Hepatocyte (in vitro differentiated cells): Measurements from ENCODE around the gene TYROBP. TPM values are rescaled to one million over a fixed set of nuclear protein-coding genes. Genes with fewer than 3 reads are reported as not detected.

ENCODE experiments used
- DNase-seq: peaks from one replicate; pipeline ENCODE4 v3.0.0-alpha.2; 2016; ENCODE audit warnings: low spot score
- H2AFZ ChIP-seq: fragments of 200-600 bp; sonication (generic); 2 replicates; pipeline ENCODE4 v1.6.0; 2016; ENCODE audit warnings: antibody characterized with exemption, mild to moderate bottlenecking
- H3K27ac ChIP-seq: fragments of 200-600 bp; sonication (generic); 2 replicates; pipeline ENCODE4 v1.5.1; 2016; ENCODE audit warnings: mild to moderate bottlenecking
- H3K27me3 ChIP-seq: fragments of 200-600 bp; sonication (generic); 2 replicates; pipeline ENCODE4 v1.6.1; 2016
- H3K36me3 ChIP-seq: fragments of 200-600 bp; sonication (generic); replicated peaks from 2 replicates; pipeline ENCODE4 v1.5.1; 2016; ENCODE audit warnings: low read depth; ENCODE audit not compliant: insufficient read depth
- H3K4me1 ChIP-seq: fragments of 200-600 bp; sonication (generic); 2 replicates; pipeline ENCODE4 v1.5.1; 2016; ENCODE audit warnings: mild to moderate bottlenecking, moderate library complexity; ENCODE audit not compliant: insufficient read depth
- H3K4me2 ChIP-seq: fragments of 200-600 bp; sonication (generic); 2 replicates; pipeline ENCODE4 v1.6.0; 2016
- H3K4me3 ChIP-seq: fragments of 200-600 bp; sonication (generic); 2 replicates; pipeline ENCODE4 v1.5.1; 2016; ENCODE audit warnings: mild to moderate bottlenecking
- H3K79me2 ChIP-seq: fragments of 200-600 bp; sonication (generic); 2 replicates; pipeline ENCODE4 v1.6.0; 2017; ENCODE audit warnings: mild to moderate bottlenecking
- H3K9me2 ChIP-seq: fragments of 200-600 bp; sonication (generic); replicated peaks from 2 replicates; pipeline ENCODE4 v1.6.0; 2017; ENCODE audit warnings: mild to moderate bottlenecking; ENCODE audit not compliant: insufficient read depth
- H3K9me3 ChIP-seq: fragments of 200-600 bp; sonication (generic); 2 replicates; pipeline ENCODE4 v1.5.1; 2016; ENCODE audit warnings: low read depth, mild to moderate bottlenecking
- H4K20me1 ChIP-seq: fragments of 200-600 bp; sonication (generic); 2 replicates; pipeline ENCODE4 v1.6.0; 2016; ENCODE audit warnings: mild to moderate bottlenecking; ENCODE audit not compliant: insufficient read depth, poor library complexity, severe bottlenecking
- EZH2 ChIP-seq: fragments of 200-600 bp; sonication (generic); IDR thresholded peaks from 2 replicates; pipeline ENCODE4 v1.6.1; 2016; ENCODE audit warnings: antibody characterized with exemption, mild to moderate bottlenecking, borderline replicate concordance
- EZH2phosphoT487 ChIP-seq: fragments of 200-600 bp; sonication (generic); IDR thresholded peaks from one replicate; pipeline ENCODE4 v1.6.1; 2018; ENCODE audit warnings: antibody characterized with exemption, mild to moderate bottlenecking, low read depth, moderate library complexity; ENCODE audit not compliant: unreplicated experiment, severe bottlenecking
- WGBS: methylation state at CpG from one replicate; pipeline ENCODE4 v1.1.6; 2016; ENCODE audit warnings: low lambda C conversion rate; ENCODE audit errors: missing lambda C conversion rate; 5-methylcytosine and 5-hydroxymethylcytosine counted together
- polyA plus RNA-seq: library from polyadenylated mRNA; unstranded; fragments of >200 nt; fragmentation: Nextera tagmentation; extraction: Ambion mirVana; gene quantifications from 2 replicates; pipeline ENCODE4 v1.2.1, GENCODE V29; 2016
- total RNA-seq: library from RNA; depleted of rRNA; stranded (reverse); fragments of >200 nt; gene quantifications from 2 replicates; pipeline ENCODE4 v1.2.3, GENCODE V29; 2014
- TF ChIP-seq, protein P1 (sequence below): fragments of 200-600 bp; sonication (generic); IDR thresholded peaks from 2 replicates; pipeline ENCODE4 v1.5.1; 2016; ENCODE audit warnings: antibody characterized with exemption, mild to moderate bottlenecking; ENCODE audit not compliant: poor library complexity

TYROBP gene
- total and polyA plus RNA-seq, 2 experiments from 2014 or later: 4.9 to 5.9 TPM

DNA sequence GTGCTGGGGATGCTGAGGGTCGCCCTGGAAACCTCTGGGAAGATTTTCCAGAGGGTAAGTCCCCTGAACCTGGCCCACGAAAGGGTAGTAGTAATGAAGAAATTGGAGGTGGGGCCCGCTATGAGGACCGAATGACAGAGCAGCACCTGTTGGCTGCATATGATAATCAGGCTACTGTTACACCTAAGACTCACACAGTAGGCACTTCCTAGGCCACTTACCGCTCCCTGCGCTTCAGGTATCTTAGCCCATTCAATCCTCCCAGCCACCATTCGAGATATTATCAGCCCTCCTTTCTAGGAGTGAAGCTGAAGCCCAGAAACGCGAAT is 23.7 kb upstream of the TYROBP start:
- Histone ChIP-seq H3K9me2 (no peaks in the 10 kb centered on the region), H3K79me2 (peaks cover 19% of the 10 kb centered on the region), H2AFZ (no peak overlapping the region), H4K20me1 (no peaks in the 10 kb centered on the region), H3K4me1 (peaks cover 4% of the 10 kb centered on the region), H3K27ac (no peak overlapping the region), H3K4me3 (no peak overlapping the region), H3K27me3 (no peaks in the 10 kb centered on the region), H3K4me2 (peak overlapping the region; percentile 44), H3K9me3 (no peaks in the 10 kb centered on the region), H3K36me3 (no peaks in the 10 kb centered on the region)
- TF ChIP-seq EZH2phosphoT487 (no peak), EZH2 (no peak)
- TF ChIP-seq, protein P1, sequence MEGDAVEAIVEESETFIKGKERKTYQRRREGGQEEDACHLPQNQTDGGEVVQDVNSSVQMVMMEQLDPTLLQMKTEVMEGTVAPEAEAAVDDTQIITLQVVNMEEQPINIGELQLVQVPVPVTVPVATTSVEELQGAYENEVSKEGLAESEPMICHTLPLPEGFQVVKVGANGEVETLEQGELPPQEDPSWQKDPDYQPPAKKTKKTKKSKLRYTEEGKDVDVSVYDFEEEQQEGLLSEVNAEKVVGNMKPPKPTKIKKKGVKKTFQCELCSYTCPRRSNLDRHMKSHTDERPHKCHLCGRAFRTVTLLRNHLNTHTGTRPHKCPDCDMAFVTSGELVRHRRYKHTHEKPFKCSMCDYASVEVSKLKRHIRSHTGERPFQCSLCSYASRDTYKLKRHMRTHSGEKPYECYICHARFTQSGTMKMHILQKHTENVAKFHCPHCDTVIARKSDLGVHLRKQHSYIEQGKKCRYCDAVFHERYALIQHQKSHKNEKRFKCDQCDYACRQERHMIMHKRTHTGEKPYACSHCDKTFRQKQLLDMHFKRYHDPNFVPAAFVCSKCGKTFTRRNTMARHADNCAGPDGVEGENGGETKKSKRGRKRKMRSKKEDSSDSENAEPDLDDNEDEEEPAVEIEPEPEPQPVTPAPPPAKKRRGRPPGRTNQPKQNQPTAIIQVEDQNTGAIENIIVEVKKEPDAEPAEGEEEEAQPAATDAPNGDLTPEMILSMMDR: no peak
- 7% methylated on average over 9 of the region's 9 CpGs for WGBS
- DNase-seq: no peak

DNA sequence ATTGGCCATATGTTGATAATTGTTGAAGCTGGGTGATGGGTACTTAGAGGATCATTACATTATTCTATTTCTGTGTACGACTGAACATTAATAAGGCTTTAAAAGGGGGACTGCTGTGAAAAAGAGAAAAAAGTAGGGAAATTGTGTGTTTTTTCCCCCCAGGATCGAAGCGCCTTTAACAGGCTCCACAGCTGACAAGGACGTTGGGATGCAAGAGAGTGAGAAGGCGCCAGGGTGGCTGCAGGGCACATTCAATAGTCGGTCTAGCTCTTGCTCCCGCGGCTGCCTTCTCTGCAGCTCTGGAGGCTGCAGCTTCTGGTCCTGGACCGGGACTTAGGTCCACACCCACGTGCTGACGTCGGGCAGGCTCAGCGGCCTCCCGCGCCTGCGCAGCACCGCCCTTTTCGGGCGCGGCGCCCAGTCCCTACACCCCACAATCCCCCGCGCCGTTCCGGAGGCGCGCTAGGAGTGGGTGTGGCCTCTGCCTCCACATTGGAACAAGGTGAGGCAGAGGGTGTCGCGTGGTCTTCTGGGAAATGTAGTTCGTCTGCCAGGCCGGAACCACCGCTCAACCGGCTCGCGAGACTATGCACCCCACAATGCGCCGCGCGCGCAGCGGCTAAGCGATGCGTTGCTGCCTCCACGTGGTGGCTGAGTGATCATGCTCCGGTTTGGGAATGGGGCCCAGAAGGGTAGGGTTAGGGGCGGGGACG is 23.2 kb upstream of the TYROBP start:
- WGBS: 1% methylated on average over 47 of the region's 47 CpGs
- H3K27ac ChIP-seq: peak overlapping the region; percentile 36
- no peak overlapping the region for H3K4me3 ChIP-seq
- peaks cover 4% of the 10 kb centered on the region for H3K4me1 ChIP-seq
- peak; percentile 100 for DNase-seq
- H3K9me2 ChIP-seq: no peaks in the 10 kb centered on the region
- no peaks in the 10 kb centered on the region for H4K20me1 ChIP-seq
- no peaks in the 10 kb centered on the region for H3K9me3 ChIP-seq
- H3K79me2 ChIP-seq: peaks cover 15% of the 10 kb centered on the region
- TF ChIP-seq EZH2: no peak
- TF ChIP-seq, protein P1: peak; percentile 98
- H3K27me3 ChIP-seq: no peaks in the 10 kb centered on the region
- H3K36me3 ChIP-seq: no peaks in the 10 kb centered on the region
- H3K4me2 ChIP-seq: peak overlapping the region; percentile 76
- peak overlapping the region; percentile 45 for H2AFZ ChIP-seq

DNA sequence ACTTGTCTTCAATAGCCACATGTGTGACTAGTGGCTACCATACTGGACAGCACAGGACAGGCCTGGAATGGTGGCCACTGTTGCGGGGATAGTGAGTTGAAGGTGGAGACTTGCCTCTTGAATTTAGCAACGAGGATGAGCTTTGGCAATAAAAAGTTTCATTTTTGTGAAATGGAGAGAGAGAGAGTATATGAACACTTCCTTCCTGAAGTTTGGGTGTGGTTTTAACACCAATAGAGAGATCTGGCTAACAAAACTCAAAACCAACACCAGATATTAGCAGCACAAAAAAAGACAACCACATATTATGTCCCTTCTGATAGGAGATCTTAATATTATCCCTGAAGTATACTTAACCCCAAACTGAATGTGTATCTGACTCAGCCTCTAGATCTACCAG is 21.8 kb upstream of the TYROBP start:
- DNase-seq: no peak
- H2AFZ ChIP-seq: no peak overlapping the region
- no peak overlapping the region for H3K4me2 ChIP-seq
- H3K79me2 ChIP-seq: peaks cover 3% of the 10 kb centered on the region
- no peaks in the 10 kb centered on the region for H4K20me1 ChIP-seq
- no peak overlapping the region for H3K27ac ChIP-seq
- no peaks in the 10 kb centered on the region for H3K9me3 ChIP-seq
- no peaks in the 10 kb centered on the region for H3K9me2 ChIP-seq
- 95% methylated on average over 2 of the region's 2 CpGs for WGBS
- H3K4me3 ChIP-seq: no peak overlapping the region
- no peaks in the 10 kb centered on the region for H3K36me3 ChIP-seq
- no peaks in the 10 kb centered on the region for H3K27me3 ChIP-seq
- TF ChIP-seq EZH2 (no peak), EZH2phosphoT487 (no peak)
- no peaks in the 10 kb centered on the region for H3K4me1 ChIP-seq

DNA sequence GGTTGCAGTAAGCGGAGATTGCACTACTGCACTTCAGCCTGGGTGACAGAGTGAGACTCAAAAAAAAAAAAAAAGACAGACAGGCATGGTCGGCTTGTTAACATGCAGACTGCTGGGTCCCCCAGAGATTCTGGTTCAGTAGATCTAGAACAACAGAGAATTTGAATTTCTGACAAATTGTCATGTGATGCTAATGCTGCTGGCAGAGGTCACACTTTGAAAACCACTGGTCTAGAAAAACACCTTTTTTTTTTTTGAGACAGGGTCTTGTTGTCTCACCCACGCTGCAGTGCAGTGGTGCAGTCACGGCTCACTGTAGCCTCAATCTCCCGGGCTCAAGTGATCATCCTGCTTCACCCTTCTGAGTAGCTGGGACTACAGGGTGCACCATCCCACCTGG is 20.4 kb upstream of the TYROBP start:
- no peak overlapping the region for H3K27ac ChIP-seq
- TF ChIP-seq, protein P1: no peak
- no peak for TF ChIP-seq EZH2phosphoT487
- TF ChIP-seq EZH2: no peak
- DNase-seq: no peak
- no peaks in the 10 kb centered on the region for H3K4me1 ChIP-seq
- no peaks in the 10 kb centered on the region for H3K27me3 ChIP-seq
- no peaks in the 10 kb centered on the region for H3K79me2 ChIP-seq
- 91% methylated on average over 5 of the region's 5 CpGs for WGBS
- H3K4me3 ChIP-seq: no peak overlapping the region
- no peak overlapping the region for H2AFZ ChIP-seq
- H4K20me1 ChIP-seq: no peaks in the 10 kb centered on the region
- no peaks in the 10 kb centered on the region for H3K9me3 ChIP-seq
- no peaks in the 10 kb centered on the region for H3K36me3 ChIP-seq
- no peak overlapping the region for H3K4me2 ChIP-seq
- H3K9me2 ChIP-seq: no peaks in the 10 kb centered on the region
